WTC11 (cell line): ENCODE results near the gene CHAC1.

Source experiments
- ESRRA ChIP-seq: sonication (generic); formaldehyde crosslinking; IDR thresholded peaks from 2 replicates; pipeline ENCODE4 v1.8.1; 2022; ENCODE audit warnings: mild to moderate bottlenecking, missing genetic modification reagents, borderline replicate concordance
- RORB ChIP-seq: fragments of 250-450 bp; sonication (Bioruptor Pico); IDR thresholded peaks from 2 replicates; pipeline ENCODE4 v1.9.0; 2021; ENCODE audit warnings: mild to moderate bottlenecking
- SOX15 ChIP-seq: fragments of 250-450 bp; sonication (Bioruptor Pico); IDR thresholded peaks from 2 replicates; pipeline ENCODE4 v1.9.0; 2021; ENCODE audit warnings: mild to moderate bottlenecking
- ZBTB21 ChIP-seq: sonication (generic); formaldehyde crosslinking; IDR thresholded peaks from 2 replicates; pipeline ENCODE4 v1.8.1; 2023; ENCODE audit warnings: mild to moderate bottlenecking, missing genetic modification reagents, borderline replicate concordance
- TF ChIP-seq, protein P1 (sequence below): fragments of 200-600 bp; IDR thresholded peaks from 2 replicates; pipeline ENCODE4 v1.8.0; 2022; ENCODE audit warnings: antibody characterized with exemption
- TF ChIP-seq, protein P2 (sequence below): sonication (generic); formaldehyde crosslinking; IDR thresholded peaks from 2 replicates; pipeline ENCODE4 v1.8.1; 2022; ENCODE audit warnings: missing genetic modification reagents, borderline replicate concordance
- TF ChIP-seq, protein P3 (sequence below): sonication (generic); formaldehyde crosslinking; IDR thresholded peaks from 2 replicates; pipeline ENCODE4 v1.8.1; 2023; ENCODE audit warnings: mild to moderate bottlenecking, missing genetic modification reagents

DNA sequence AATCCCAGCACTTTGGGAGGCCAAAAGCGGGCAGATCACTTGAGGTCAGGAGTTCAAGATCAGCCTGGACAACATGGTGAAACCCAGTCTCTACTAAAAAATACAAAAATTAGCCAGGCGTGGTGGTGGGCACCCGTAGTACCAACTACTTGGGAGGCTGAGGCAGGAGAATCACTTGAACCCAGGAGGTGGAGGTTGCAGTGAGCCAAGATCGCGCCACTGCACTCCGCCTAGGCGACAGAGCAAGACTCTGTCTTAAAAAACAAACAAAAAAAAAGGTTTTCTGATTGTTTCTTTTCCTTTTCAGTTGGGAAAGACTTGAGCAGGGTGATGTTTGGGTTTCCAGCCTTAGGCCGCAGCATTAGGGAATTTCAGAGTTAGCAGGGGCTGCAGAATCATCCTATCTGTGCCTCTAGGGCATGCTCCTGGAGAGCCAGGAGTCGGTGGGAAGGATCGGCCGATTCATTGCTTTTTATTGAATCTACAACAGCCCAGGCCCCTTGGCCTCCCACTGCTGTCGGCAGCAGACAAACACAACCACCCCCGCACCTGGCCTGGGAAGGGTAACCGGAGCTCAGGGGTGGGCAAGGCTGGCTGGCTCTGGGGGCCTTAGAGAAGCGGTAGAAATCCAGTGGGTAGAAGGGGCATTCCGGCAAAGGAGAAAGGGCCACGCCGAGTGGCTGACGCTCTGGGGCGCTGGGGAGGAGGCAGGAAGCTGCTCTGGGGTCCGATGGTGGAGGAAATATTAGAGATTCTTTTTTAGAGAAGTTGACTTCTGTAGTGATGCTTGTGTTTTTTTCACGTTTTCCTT lies 6.3 kb downstream of the CHAC1 start:
- TF ChIP-seq ESRRA (no peak), RORB (CRISPR knock-in tag) (no peak), ZBTB21 (CRISPR knock-in tag) (no peak), SOX15 (no peak)
- TF ChIP-seq, protein P1, sequence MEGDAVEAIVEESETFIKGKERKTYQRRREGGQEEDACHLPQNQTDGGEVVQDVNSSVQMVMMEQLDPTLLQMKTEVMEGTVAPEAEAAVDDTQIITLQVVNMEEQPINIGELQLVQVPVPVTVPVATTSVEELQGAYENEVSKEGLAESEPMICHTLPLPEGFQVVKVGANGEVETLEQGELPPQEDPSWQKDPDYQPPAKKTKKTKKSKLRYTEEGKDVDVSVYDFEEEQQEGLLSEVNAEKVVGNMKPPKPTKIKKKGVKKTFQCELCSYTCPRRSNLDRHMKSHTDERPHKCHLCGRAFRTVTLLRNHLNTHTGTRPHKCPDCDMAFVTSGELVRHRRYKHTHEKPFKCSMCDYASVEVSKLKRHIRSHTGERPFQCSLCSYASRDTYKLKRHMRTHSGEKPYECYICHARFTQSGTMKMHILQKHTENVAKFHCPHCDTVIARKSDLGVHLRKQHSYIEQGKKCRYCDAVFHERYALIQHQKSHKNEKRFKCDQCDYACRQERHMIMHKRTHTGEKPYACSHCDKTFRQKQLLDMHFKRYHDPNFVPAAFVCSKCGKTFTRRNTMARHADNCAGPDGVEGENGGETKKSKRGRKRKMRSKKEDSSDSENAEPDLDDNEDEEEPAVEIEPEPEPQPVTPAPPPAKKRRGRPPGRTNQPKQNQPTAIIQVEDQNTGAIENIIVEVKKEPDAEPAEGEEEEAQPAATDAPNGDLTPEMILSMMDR = no peak
- TF ChIP-seq, protein P2, sequence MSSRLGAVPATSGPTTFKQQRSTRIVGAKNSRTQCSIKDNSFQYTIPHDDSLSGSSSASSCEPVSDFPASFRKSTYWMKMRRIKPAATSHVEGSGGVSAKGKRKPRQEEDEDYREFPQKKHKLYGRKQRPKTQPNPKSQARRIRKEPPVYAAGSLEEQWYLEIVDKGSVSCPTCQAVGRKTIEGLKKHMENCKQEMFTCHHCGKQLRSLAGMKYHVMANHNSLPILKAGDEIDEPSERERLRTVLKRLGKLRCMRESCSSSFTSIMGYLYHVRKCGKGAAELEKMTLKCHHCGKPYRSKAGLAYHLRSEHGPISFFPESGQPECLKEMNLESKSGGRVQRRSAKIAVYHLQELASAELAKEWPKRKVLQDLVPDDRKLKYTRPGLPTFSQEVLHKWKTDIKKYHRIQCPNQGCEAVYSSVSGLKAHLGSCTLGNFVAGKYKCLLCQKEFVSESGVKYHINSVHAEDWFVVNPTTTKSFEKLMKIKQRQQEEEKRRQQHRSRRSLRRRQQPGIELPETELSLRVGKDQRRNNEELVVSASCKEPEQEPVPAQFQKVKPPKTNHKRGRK (CRISPR knock-in tag) = no peak
- TF ChIP-seq, protein P3, sequence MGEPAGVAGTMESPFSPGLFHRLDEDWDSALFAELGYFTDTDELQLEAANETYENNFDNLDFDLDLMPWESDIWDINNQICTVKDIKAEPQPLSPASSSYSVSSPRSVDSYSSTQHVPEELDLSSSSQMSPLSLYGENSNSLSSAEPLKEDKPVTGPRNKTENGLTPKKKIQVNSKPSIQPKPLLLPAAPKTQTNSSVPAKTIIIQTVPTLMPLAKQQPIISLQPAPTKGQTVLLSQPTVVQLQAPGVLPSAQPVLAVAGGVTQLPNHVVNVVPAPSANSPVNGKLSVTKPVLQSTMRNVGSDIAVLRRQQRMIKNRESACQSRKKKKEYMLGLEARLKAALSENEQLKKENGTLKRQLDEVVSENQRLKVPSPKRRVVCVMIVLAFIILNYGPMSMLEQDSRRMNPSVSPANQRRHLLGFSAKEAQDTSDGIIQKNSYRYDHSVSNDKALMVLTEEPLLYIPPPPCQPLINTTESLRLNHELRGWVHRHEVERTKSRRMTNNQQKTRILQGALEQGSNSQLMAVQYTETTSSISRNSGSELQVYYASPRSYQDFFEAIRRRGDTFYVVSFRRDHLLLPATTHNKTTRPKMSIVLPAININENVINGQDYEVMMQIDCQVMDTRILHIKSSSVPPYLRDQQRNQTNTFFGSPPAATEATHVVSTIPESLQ (CRISPR knock-in tag) = no peak
